ENCODE results near the gene WNT8B.
A peak's percentile ranks its signal among the peaks of the same experiment; 100 is the strongest.

WNT8B gene, protein sequence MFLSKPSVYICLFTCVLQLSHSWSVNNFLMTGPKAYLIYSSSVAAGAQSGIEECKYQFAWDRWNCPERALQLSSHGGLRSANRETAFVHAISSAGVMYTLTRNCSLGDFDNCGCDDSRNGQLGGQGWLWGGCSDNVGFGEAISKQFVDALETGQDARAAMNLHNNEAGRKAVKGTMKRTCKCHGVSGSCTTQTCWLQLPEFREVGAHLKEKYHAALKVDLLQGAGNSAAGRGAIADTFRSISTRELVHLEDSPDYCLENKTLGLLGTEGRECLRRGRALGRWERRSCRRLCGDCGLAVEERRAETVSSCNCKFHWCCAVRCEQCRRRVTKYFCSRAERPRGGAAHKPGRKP

DNA sequence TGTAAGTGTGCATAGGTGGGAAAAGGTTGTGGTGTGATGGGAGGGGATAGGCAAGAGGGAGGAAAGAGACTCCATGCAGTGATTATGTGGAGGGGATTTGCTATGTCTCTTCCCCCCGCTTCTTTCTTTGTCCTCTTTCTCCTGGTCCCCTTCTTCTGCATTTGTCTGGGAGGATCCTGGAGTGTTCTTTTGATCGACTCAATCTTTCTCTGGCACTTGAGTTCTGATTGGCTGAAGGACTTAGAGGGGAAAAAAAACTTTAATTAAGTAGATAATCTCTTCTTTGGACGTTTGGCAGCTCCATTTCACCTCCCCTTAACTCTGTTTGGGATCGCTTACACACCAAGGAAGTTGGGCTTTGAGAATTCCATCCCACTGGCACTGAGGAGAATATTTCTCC lies at the start of gene WNT8B:
TSS of gene WNT8B (plus strand) at position 301 of the 400 bp plus-strand sequence. CDS start 160 bp downstream, outside the sequence.
- no peak for DNase-seq

DNA sequence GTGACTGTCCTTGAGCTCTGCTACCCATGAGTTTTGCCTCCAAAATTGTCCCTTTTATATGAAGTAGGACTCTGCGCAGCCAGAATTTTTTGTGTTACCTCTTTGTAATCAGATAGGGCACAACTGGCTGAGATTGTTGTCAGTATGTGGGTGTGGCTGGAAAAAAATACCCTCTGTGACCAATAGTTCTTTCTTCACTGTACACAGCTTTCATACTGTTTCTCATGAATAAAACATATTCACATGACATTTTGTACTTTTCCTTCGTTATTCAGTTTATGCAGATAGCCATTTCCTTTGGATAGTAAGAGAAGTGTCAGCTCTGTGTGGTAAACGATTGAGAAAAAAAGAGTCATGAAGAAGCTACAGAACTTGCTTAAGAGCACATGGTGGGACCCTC lies 49.6 kb upstream of the WNT8B start:
- no peak for DNase-seq

DNA sequence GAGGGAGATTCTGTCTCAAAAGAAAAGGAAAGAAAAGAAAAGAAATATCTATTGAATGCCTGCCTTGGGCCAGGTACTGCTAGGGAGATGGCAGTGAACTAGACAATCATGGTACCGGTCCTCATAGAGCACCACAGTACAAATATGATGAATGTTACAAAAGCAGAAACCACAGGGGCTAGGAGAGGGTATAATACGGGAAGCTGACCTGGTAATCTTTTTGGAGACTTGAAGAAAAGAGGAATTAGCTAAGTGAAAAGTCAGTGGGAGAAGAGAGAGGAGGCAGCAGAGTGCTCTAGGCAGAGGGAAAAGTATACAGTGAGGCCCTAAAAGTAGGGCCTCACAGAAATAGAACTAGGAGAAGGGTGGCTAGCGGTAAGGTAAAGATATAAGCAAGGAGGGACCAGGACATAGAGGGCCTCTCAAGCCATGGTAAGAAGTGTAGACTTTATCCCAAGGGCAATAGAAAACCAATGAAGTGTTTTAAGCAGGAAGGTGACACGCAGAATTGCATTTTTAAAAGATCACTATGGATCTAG lies 42.8 kb upstream of the WNT8B start:
- no peak for DNase-seq

DNA sequence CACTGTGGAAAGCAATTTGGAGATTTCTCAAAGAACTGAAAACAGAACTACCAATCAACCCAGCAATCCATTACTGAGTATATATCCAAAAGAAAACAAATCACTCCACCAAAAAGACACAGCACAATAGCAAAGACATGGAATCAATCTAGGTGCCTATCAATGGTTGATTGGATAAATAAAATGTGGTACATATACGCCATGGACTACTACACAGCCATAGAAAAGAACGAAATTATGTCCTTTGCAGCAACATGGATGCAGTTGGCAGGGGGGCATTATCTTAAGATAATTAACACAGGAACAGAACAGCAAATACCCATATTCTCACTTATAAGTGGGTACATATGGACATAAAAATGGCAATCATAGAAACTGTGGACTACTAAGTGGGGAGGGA lies 35.4 kb upstream of the WNT8B start:
- DNase-seq = no peak

DNA sequence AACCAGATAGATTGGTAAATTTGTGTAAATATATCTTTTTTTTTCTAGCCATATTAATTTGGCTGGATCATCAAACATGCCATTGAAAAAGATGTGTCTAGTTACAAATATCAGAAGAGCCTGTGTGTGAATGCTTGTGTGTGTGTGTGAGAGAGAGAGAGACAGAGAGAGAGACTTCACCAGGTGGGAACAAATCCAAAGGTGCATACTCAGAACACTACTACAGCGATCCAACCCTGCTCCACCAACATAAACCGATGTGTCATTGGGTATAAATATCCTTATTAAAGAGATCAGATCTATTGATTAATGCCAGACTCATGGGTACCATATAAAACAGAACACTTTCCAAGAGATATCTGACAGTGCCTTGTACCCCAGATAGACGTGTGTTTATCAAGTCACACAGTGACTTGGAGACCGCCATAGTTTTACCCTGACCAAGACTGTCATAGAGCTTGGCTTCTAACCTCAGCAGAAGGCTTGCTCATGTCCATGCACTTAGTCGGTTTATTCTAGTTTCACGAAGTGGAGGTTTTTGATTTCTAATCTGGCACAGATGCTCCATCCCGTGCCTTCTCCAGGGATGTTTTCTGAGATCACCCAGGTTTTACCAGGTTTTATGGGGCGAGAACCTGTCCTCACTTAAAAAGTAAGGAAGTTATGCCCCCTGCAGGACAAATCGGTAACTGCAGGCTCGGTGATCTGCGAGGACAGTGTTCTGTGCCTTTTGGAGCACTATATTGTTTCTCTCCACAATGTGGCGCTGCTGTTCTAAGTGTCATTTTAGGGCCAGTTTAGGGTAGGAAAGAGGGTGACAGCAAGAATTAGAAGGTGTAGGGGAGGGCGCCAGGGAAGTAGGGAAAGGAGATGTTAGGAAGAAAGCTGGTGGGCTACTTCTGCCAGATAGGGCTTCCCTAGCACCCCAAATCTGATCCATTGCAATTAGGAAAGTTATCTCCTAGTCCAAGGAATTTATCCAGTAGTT lies 29.3 kb upstream of the WNT8B start:
- peak; percentile 97 for DNase-seq

DNA sequence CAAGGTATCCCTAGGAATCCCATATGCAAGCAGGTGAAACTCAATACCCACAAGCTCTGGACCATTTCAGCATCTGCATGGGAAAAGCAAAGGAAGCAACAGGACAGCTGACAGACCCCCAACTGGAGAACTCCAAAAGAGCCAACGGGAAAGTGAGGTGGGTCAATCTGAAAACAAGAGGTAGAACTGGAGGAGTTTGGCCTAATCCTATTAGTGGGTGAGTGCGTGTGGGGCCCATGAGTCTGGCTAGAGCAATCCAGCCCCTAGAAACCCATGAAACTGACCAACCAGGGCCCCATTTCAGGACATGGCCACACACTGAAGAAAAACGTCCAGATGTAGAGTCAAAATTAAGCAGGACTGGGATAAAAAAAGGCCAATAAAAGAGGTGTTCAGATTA lies 26.6 kb upstream of the WNT8B start:
- DNase-seq = no peak

DNA sequence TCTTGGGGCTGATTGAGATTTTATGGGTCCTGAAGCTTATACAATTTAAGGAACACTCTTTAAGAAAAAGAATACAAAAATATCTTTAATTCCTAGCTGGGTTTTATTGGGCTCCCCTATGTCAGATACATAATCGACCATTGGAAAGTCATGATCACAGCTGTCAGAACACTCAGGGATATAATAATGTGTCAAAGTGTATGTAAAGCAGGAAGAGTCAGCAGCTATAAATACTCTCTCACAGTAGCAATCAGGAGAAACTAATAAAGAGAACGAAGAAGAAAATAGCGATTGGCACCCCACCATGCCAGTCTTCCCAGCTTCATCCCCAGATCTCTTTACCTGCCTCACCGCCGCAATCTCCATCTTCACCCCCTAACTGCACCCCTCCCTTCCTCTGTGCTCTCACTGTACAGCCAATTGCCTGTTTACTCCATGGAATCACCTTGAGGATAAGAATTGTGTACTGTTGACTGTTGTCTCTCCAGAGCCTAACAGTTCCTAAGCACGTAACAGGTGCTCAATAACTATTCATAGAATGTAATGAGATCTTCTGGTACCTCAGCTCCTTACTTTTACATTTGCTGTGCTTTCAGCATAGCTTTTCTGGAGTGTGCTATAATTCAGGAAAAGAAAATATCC lies 24.0 kb upstream of the WNT8B start:
- no peak for DNase-seq

DNA sequence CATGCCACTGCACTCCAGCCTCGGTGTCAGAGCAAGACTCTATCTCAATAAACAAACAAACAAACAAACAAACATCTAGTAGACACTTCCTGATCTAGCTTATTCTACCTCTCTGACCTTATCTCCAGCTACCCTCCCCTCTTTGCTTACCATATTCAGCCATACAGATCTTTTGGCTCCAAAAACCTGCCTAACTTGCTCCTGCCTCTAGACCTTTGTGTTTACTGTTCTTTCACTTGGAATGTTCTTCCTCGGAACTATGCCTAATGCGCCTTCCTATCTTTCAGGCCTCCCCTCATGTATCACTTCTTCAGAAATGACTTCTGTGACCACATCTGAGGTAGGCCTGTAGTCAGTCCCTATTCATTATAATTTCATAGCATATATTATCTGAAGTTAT lies 20.3 kb upstream of the WNT8B start:
- no peak for DNase-seq

DNA sequence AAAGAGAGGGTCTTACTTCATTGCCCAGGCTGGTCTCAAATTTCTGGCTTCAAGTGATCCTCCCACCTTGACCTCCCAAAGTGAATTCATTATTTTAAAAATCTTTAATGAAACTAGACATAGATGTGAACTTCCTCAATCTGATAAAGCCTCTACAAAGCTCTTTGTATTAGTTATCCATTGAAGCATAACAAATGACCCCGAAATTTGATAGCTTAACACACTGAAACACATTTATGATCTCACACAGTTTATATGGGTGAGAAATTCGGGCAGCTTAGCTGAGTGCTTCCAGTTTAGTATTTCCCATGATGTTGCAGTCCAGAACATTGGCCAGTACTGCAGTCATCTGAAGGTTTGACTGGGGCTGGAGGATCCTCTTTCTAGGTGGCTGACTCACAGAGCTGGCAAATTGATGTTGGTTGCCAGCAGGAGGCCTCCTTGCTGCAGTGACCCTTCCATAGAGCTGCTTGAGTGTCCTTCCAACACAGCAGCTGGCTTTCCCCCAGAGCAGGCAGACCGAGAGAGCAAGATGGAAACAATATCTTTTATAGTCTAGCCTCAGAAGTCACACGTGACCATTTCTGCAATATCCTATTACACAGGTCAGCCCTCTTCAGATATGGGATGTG lies 16.6 kb upstream of the WNT8B start:
- DNase-seq = no peak

DNA sequence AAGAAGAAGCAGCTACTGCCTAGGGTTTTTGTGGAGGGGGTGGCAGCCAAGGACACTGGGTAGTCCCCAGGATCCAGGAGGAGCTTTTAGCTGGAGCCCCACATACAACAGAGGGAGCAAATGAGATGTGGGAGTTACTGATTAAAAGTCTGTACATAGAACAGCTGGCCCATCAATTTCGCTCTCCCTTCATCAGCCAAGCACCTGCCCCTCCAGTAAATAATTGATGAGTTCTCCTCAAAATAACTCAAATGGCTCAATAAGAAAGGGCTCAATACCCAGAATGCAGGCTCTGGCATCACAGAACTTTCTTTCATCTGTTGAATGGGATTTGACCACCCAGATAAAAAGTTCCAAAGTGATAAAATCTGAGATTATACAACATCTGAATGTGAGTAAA lies 15.1 kb upstream of the WNT8B start:
- no peak for DNase-seq

DNA sequence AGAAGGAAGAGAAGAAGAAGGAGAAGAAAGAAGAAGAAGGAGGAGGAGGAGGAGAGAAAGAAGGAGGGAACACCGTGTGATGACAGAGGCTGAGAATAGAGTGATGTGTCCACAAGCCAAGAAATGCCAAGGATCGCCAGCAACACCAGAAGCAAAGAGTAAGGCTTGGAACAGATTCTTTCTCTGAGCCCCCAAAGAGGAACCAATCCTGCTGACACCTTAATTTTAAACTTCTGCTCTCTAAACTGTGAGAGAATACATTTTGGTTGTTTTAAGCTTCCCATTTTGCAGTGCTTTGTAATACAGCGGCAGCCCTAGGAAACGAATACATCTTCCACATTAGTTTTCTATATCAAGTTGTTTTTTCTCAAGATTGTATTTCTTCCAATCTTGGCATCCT lies 13.9 kb upstream of the WNT8B start:
- DNase-seq = no peak

DNA sequence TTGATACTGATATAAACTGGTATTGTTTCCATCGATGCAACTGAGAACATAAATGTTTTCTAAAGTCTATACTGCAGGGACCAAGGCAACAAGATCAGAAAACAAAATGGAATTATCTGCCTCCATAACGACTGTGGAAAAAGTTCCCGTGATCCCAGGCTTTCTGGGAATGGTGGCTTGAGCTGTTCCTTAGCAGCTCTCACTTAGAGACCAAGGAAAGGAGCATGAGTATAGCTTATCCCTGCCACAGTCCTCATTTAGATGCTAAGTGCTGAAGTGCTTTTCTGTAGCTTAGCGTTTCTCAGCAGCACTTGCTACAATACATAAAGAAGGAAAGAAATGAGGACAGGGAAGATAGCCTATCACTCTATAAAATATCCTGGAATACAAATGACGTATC lies 5.5 kb downstream of the WNT8B start:
- DNase-seq = no peak

DNA sequence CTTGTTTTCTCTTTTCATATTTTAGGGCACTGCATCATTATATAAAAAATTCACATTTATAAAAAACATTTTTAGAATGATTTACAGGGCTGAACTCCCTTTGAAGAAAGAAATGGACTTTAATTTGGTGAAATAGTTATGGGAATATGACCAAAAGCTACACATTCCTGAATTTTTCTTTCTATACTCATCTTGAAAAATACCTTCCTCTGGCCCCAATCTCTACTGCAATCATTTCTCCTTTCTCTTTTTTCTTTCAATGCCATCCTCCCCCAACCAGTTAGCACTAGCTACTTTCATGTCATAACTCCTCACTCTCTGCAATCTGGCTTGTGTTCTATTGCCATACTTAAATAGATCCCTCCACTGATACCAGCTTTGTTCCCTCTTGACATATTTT lies 6.2 kb downstream of the WNT8B start:
- no peak for DNase-seq

DNA sequence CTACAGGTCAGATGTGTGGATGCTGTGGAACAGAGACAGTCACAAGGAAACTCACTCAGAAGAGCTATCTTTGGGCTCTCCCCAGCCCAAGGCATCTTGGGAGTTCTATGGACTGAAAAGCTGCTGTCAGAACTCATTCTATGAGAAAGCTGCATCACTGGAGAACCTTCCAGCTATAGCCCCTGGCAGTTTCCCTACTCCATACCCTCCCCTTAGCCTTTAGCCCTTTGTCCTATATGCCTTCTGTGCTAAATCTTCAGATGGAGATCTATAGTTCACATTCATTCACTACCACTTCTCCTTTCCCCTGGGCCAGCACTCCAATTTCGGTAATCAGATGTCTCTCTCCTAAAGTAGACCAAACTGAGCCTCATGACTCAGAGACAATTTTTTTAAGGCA lies 6.9 kb downstream of the WNT8B start:
- no peak for DNase-seq

DNA sequence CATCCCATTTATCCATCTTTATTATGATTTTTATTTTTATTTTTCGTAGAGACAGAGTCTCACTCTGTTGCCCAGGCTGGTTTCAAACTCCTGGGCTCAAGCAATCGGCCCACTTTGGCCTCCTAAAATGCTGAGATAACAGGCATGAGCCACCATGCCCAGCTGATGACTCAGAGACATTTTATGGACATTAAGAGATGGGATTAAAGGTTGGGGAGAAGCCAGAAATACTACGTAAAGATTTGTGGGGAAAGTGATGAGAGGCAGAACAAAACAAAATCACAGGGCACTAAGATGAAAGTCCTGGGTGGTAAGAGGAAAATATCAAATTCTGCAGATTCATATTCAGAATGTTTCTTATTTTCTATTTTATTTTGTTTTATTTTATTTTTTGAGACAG lies 7.6 kb downstream of the WNT8B start:
- DNase-seq = no peak

DNA sequence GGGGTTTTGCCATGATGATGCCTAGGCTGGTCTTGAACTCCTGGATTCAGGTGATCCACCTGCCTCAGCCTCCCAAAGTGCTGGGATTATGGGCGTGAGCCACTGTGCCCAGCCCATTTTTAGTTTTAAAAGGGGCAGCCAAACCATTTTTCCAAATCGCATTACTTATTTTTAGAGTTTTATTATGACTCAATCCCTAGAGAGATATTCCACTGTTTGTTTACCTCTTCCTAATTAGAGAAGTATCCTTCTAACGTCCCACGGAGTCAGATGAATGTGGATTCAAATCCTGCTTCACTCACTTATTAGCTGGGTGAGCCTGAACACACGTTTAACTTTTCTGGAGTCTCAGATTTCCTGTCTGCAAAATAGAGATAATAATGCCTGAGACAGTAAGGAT lies 15.2 kb downstream of the WNT8B start:
- no peak for DNase-seq

DNA sequence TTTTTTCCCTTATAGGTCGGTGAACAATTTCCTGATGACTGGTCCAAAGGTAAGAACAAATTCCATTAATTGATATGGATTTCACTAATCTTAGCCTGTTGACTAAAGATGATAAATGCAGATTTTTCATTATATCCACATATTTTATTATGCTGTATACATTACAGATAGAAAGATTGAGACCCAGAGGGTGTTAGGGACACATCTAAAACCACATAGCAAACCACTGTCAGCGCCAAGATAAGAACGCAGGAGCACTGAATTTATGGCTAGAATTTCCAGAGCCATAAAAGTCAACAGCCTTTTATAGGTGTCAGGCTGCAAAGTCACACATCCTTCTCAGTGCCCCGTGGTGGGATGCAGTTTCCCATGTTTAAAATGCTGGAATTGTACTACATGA lies 16.2 kb downstream of the WNT8B start:
- no peak for DNase-seq

DNA sequence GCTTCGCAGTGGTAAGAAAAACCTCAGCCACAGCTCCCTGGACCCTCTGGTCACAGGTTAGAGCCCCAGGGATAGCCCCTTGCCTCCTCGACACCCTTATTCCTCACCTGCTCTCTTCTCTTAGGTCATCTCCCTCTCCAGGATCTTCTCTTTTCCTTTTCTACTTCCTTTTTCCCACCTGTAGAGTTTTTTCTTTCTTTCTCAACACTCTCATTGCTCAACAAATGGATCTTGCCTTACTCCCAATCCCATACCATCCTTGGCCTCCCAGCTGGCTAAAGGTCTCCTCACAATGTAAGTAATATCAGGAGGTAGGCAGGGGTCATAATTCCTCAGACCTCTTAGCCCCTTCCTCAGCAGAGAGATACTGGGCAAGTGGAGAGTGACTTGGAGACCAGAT lies 17.2 kb downstream of the WNT8B start:
- DNase-seq = no peak

DNA sequence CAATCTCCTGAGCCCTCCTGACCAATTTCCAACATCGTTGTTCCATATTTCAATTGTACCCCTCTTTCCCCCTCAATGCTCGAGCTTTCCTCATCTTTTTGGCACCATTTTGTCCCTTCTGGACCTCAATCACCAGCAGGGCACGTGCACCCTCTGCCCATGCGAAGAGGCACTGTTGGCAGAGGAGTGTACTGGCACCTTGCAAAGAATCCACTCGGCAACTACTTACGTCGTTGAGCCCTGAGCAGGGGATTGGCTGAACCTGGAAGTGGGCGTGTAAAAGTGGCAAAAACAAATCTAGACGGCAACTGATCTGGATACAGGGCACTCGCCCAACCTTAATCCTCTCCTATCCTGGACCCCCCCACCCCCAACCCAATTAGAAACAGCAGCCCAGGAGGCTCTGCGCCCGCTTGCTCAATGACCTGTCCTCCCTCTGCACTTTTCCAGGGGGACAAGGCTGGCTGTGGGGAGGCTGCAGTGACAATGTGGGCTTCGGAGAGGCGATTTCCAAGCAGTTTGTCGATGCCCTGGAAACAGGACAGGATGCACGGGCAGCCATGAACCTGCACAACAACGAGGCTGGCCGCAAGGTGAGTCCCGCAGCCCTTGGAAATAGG lies 18.8 kb downstream of the WNT8B start:
- peak; percentile 92 for DNase-seq

DNA sequence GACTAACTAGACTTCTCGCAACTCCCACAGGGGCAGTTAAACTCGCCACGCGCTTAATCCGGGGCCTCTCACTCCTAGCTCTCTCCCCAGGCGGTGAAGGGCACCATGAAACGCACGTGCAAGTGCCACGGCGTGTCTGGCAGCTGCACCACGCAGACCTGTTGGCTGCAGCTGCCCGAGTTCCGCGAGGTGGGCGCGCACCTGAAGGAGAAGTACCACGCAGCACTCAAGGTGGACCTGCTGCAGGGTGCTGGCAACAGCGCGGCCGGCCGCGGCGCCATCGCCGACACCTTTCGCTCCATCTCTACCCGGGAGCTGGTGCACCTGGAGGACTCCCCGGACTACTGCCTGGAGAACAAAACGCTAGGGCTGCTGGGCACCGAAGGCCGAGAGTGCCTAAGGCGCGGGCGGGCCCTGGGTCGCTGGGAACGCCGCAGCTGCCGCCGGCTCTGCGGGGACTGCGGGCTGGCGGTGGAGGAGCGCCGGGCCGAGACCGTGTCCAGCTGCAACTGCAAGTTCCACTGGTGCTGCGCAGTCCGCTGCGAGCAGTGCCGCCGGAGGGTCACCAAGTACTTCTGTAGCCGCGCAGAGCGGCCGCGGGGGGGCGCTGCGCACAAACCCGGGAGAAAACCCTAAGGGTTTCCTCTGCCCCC lies 19.5 kb downstream of the WNT8B start:
- peak; percentile 67 for DNase-seq

DNA sequence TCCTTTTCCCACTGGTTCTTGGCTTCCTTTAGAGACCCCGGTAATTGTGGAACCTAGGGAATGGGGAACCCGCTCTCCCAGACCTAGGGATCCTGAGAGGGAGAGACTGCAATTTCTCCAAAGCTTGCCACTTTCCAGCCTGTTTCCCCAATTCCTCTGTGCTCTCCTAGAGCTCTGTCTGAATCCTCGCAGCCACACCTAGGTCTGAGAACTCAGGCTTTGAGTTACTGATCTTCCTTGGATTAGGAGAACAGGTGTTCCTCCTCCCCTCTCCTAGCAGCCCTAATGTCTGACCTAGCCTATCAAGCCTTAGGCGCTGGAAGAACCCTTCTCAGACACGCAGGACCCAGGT lies 20.0 kb downstream of the WNT8B start:
- DNase-seq = no peak

All from activated CD4-positive, alpha-beta T cell treated with anti-CD3 and anti-CD28 coated beads, Interleukin-2, amount 50 U/mL, for 1 hour (primary cell).